Raji (cell line): Measurements from ENCODE around the gene NUP93.

Experiments used
- POLR2A ChIP-seq: IDR thresholded peaks from 2 replicates; pipeline ENCODE4 v1.6.1; 2011; ENCODE audit warnings: low read depth, low read length, control low read depth; ENCODE audit not compliant: insufficient read depth

Gene NUP93

DNA sequence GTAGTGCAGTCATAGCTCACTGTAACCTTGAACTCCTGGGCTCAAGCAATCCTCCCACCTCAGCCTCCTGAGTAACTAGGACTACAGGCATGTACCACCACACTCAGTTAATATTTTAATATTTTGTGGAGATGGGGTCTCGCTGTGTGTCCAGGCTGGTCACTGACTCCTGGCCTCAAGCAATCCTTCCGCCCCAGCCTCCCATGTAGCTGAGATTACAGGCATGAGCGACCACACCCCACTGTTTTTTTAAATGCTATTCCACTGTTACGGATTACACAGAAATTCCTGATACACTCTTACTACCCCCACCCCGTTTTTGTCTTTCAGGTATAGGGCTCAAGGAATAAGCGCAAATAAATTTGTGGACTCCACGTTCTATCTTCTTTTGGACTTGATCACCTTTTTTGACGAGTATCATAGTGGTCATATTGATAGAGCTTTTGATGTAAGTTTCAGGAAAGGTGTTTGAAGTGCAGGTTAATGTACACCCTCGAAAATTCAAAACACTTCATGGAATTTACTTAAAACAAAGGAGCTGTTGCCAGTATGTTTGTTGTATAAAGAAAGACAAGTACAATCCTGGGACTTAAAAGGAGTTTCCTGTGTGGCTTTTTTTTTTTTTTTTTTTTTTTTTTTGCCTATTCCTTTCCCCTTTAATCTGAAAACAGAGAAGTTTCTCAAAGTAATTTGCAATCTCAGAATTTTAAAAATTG is 108.9 kb downstream of the NUP93 start:
- no peak for TF ChIP-seq POLR2A

- TF ChIP-seq POLR2A: no peak
Measured at GRCh38 chr16:56841233-56841632, 111.3 kb downstream of the NUP93 start.

DNA sequence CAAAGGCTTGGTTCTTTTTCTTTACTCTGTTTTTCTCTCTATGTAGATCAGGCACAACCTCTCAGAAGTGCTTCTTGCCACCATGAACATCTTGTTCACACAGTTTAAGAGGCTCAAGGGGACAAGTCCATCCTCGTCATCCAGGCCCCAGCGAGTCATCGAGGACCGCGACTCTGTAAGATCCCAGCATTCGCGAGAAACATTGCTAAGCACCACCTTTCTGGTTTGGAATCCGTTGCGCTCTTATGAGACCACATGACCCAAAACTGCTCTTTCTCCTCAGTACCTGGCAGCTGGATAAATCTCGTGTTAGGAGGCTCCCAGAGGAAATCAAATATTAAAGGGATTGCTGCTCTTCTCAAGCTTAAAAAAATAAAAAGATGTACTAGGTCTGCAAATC is 111.7 kb downstream of the NUP93 start:
- no peak for TF ChIP-seq POLR2A

DNA sequence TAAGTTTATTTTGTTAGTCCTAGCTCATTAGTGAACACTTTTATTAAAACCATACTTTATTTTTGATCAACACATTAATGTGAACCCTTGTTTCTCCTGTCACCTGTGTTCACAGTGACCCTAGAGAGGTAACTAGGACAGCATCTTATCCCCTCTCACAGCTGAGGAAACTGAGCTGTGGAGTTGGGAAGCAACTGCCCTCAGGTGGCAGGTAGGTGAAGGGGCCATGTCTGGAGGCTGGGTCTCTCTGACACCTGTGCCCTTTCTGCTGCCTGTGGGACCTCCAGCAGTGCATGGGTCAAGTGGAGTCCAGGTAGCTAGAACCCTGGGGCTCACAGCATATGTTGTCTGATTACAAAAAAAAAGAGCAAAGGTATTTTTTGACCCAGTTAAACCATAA is 112.2 kb downstream of the NUP93 start:
- TF ChIP-seq POLR2A: no peak

DNA sequence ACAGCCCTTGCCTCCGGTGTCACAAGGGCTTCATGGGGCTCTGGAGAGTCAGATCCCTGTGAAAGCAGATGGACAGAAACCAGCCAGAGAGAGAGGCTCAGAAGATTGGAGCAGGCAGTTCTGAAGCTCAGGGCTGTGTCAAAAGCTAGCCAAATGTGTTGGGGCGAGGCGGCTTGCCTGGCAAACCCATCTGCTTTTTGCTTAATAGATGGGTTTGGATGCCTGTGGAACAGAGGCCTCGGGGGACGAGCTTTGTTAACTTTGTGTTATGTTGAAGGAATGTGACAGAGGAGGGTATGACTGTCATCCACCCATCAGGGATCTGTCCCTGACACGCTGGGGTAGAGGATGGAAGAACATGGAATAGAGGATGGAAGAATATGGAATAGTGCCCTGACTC is 114.1 kb downstream of the NUP93 start:
- no peak for TF ChIP-seq POLR2A

GRCh38 chr16:56847173-56847910 is 117.4 kb downstream of the NUP93 start:
- TF ChIP-seq POLR2A: no peak

DNA sequence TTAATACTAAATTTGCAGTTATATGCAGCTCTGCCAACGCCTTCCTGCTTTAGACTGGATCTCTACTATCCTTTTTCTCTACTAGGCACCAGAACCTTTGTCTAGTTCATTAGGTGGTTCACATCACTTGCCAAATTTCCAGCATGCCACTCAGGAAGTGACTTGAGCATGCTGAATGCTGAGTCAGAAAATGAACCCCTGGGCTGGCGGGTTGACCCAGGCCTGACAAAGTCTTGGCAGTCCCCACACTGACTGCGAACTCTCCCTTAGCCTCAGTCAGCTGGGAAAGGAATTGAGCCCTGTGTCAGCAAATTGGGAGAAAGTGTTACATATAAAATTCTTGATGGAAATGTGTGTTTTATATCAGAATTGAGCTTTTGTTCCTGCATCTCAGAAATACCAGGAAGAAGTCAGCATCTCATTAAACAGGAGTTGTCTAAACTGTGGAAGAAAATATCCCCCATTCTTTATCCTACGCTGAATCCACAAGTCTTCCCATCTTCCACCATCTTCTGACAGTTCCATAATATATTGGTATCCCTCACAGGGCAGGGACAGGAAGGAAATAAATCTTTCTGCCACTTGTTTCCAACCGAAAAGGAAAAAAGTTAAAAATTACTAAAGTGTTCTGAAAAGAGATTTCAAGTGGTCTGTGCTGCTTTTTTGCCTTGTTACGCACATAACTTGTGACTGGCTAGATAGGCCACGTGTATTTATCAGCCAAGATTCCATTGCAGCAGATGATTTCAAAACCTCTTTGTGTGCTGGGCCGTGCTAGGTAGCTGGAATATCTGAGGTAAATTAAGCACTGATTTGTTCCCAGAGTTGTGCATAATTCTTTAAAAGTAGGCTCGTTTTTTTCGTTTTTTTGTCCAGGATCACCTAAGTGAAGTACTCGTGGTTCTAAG is 118.4 kb downstream of the NUP93 start:
- TF ChIP-seq POLR2A: no peak

DNA sequence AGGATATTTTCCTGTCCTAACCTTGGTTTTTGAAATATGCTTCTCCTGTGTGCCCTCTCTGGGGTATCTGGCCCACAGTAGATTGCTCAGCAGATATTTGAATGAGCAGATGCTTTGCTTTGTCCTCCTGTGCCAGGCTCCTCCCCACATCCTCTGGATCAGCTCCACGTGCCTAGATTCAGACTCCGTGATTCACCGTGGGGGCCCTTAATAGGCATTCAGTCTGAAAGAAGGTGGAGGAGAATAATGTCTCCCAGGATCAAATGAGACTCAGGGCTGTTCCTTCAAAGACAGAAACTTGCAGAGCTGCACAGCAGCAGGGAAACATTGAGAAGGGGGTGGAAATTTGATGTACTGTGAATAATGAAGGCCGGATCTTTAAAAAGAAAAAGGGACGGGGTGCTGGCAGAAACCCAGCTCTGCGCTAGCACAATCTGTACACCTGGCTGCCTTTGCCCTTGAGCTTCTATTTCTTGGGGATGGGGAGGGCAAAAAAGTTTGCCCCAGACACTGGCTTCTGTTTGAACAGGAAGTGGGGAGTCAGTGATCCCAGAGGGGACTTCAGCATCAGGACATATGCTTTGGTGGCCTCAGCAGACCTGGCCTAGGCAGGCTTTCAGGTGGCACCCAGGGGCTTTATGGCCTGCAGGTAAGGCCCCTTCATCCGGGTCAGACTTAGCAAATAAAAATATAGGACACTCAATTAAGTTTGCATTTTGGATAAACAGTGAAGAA is 119.2 kb downstream of the NUP93 start:
- TF ChIP-seq POLR2A: no peak

GRCh38 chr16:56849690-56850680 is 120.1 kb downstream of the NUP93 start:
- no peak for TF ChIP-seq POLR2A

GRCh38 chr16:56851671-56852400 is 121.9 kb downstream of the NUP93 start:
- no peak for TF ChIP-seq POLR2A

DNA sequence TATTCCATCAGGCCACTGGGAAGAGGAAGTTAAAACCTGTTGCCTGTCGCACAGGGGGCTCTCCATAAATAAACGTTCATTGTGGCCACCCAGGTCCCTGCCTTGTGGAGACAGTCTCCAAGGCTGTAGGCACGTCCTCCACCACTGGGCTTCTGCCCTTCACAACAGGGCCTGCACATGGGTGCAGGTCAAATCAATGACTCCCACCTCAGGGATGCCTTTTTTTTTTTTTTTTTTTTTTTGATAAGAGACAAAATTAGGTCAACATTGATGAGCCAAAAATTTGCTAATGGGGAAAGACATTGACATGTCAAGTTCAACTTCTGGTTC is 122.4 kb downstream of the NUP93 start:
- no peak for TF ChIP-seq POLR2A

DNA sequence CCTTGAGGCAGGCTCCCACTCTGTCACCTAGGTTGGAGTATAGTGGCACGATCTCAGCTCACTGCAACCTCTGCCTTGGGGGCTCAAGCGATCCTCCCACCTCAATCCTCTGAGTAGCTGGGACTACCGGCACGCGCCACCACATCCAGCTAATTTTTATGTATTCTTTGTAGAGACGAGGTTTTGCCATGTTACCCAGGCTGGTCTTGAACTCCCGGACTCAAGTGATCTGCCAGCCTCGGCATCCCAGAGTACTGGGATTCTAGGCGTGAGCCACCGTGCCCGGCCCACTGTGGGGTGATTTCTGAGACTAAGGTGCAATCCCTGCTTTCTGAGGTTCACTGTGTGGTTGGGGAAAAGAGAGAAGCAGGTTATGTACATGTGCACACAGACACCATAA is 123.0 kb downstream of the NUP93 start:
- no peak for TF ChIP-seq POLR2A

DNA sequence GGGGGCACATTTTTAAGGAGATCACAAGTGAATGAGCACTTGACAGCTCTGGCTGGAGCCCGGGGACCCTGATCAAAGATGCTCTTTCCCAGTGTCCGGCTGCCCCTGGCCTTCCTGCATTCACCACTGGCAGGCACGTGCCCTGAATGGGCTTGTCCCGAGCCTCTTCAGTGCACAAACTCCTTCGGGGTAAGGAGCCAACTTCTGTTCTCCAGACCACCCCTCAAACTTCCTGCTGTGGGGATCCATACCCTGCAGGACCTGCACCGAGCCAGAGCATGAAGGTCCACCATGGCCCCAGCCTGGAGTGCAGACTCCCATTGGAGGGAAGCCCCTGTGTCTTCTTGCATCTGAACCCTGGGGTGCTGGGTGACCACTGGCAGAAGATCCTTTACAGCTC is 125.3 kb downstream of the NUP93 start:
- no peak for TF ChIP-seq POLR2A
